T follicular helper cell (primary cell): ENCODE results near the gene CSF2.
"Not testable (repeated sequence)": the region's sequence is repeated elsewhere in the genome, so short reads cannot be mapped to it uniquely, and the experiment has no call there.

Experiments used
- DNase-seq: peaks from one replicate; pipeline ENCODE4 v3.0.0-alpha.2; 2020; ENCODE audit warnings: low read depth

Gene CSF2

GRCh38 chr5:132087176-132087575, 13.6 kb downstream of the CSF2 start:
- no peak for DNase-seq

GRCh38 chr5:132087661-132088060, 14.1 kb downstream of the CSF2 start:
- no peak for DNase-seq

- DNase-seq = no peak
These were observed 15.8 kb downstream of the CSF2 start for GRCh38 chr5:132089363-132089762.

- no peak for DNase-seq
These were observed 16.5 kb downstream of the CSF2 start for GRCh38 chr5:132090107-132090506.

GRCh38 chr5:132093271-132093670, 19.7 kb downstream of the CSF2 start:
- no peak for DNase-seq

- DNase-seq = no peak
These were observed 20.9 kb downstream of the CSF2 start for GRCh38 chr5:132094393-132095076.

GRCh38 chr5:132095077-132095410, 21.5 kb downstream of the CSF2 start:
- DNase-seq = no peak

- DNase-seq = no peak
These were observed 21.9 kb downstream of the CSF2 start for GRCh38 chr5:132095424-132095972.

GRCh38 chr5:132096904-132097303, 23.3 kb downstream of the CSF2 start:
- DNase-seq = no peak

GRCh38 chr5:132098151-132098594, 24.6 kb downstream of the CSF2 start:
- DNase-seq = no peak

- no peak for DNase-seq
These were observed 25.0 kb downstream of the CSF2 start for GRCh38 chr5:132098621-132099020.

- no peak for DNase-seq
These were observed 25.6 kb downstream of the CSF2 start for GRCh38 chr5:132099076-132099748.

GRCh38 chr5:132099905-132100304, 26.3 kb downstream of the CSF2 start:
- no peak for DNase-seq

- no peak for DNase-seq
These were observed 27.2 kb downstream of the CSF2 start for GRCh38 chr5:132100672-132101261.

- no peak for DNase-seq
These were observed 27.8 kb downstream of the CSF2 start for GRCh38 chr5:132101385-132101880.

GRCh38 chr5:132102101-132102701, 28.6 kb downstream of the CSF2 start:
- peak; percentile 1 for DNase-seq

- no peak for DNase-seq
These were observed 29.3 kb downstream of the CSF2 start for GRCh38 chr5:132102944-132103331.

GRCh38 chr5:132103332-132103951, 29.9 kb downstream of the CSF2 start:
- DNase-seq = peak; percentile 54

- DNase-seq = no peak
These were observed 30.4 kb downstream of the CSF2 start for GRCh38 chr5:132103969-132104391.

- no peak for DNase-seq
These were observed 31.0 kb downstream of the CSF2 start for GRCh38 chr5:132104556-132104955.

- no peak for DNase-seq
These were observed 32.1 kb downstream of the CSF2 start for GRCh38 chr5:132105688-132106087.

- not testable (repeated sequence) for DNase-seq
These were observed 34.9 kb downstream of the CSF2 start for GRCh38 chr5:132108495-132108894.
